Measurements from ENCODE around the gene ISLR2. TPM values are rescaled to one million over a fixed set of nuclear protein-coding genes. Genes with fewer than 3 reads are reported as not detected.

Gene ISLR2
- total RNA-seq, 1 experiment from 2014 or later = not detected

DNA sequence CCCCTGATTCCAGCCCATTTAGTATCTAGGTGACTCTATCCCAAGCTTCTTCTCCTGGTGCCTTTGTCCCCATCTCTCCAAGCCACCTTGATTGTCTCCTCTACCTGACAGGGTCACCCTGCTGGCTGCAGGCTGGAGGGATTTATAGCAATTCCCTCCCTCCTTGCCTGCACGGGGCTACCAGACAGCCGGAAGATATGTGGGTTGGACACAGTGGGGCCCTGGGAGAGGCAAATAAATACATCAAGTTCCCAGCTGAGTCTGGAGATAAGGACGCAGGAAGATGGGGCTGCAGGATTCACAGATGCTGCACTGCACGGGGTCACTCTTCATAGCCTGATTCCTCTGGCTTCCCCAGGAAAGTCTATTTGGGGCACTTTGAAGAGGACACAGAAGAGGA, 9.3 kb upstream of the ISLR2 start:
- Mint-ChIP-seq H3K27me3 (ENCODE audit: unreplicated experiment) (peaks cover 83% of the 10 kb centered on the region), H3K27ac (ENCODE audit: unreplicated experiment) (no peak overlapping the region), H3K36me3 (ENCODE audit: insufficient read depth, unreplicated experiment) (no peaks in the 10 kb centered on the region), H3K4me1 (ENCODE audit: low read depth, unreplicated experiment) (no peaks in the 10 kb centered on the region), H3K4me3 (ENCODE audit: low read depth, unreplicated experiment) (no peak overlapping the region), H3K9me3 (ENCODE audit: low read depth, unreplicated experiment) (no peaks in the 10 kb centered on the region)
- TF ChIP-seq, protein P1, sequence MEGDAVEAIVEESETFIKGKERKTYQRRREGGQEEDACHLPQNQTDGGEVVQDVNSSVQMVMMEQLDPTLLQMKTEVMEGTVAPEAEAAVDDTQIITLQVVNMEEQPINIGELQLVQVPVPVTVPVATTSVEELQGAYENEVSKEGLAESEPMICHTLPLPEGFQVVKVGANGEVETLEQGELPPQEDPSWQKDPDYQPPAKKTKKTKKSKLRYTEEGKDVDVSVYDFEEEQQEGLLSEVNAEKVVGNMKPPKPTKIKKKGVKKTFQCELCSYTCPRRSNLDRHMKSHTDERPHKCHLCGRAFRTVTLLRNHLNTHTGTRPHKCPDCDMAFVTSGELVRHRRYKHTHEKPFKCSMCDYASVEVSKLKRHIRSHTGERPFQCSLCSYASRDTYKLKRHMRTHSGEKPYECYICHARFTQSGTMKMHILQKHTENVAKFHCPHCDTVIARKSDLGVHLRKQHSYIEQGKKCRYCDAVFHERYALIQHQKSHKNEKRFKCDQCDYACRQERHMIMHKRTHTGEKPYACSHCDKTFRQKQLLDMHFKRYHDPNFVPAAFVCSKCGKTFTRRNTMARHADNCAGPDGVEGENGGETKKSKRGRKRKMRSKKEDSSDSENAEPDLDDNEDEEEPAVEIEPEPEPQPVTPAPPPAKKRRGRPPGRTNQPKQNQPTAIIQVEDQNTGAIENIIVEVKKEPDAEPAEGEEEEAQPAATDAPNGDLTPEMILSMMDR (IDR thresholded peaks at IDR 0.05; ENCODE audit: unreplicated experiment) = no peak
- intact Hi-C loops (cut with micrococcal nuclease; ENCODE audit: unreplicated experiment) = no loop called here
- no TSS peak for BruUV-seq (replicated peaks)
- CTCF ChIA-PET = interaction anchor here (0.7 kb wide), 1 partner anchor 72 kb away, joined by 3 read pairs; no protein-coding TSS in a partner anchor
- DNase-seq = no peak

DNA sequence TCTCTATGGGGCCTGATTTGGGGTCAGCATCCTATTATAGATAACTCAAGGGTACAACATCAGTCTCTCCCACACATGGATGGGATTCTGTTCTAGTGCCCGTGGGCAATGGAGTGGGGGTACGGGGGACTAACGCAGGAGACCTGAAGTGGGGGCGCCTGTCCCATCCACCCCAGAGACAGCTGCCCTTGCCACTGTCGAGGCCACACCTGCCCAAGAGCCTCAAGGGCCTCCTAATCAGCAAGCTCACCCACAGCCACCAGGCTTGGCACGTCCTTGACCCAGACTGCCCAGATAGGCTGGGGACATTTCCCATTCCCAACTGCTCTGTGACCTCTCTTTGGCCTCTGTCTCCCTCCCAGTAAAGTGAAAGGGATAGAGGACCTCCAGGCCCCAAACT, 8.5 kb upstream of the ISLR2 start:
- TF ChIP-seq, protein P1 (IDR thresholded peaks at IDR 0.05; ENCODE audit: unreplicated experiment) = no peak
- Mint-ChIP-seq H3K36me3 (ENCODE audit: insufficient read depth, unreplicated experiment) (no peaks in the 10 kb centered on the region), H3K4me1 (ENCODE audit: low read depth, unreplicated experiment) (no peaks in the 10 kb centered on the region), H3K27me3 (ENCODE audit: unreplicated experiment) (peaks cover 92% of the 10 kb centered on the region), H3K27ac (ENCODE audit: unreplicated experiment) (no peak overlapping the region), H3K9me3 (ENCODE audit: low read depth, unreplicated experiment) (no peaks in the 10 kb centered on the region), H3K4me3 (ENCODE audit: low read depth, unreplicated experiment) (no peak overlapping the region)
- DNase-seq = no peak
- intact Hi-C loops (cut with micrococcal nuclease; ENCODE audit: unreplicated experiment) = no loop called here
- BruUV-seq (replicated peaks) = no TSS peak
- CTCF ChIA-PET = interaction anchor here (1.1 kb wide), 1 partner anchor 186 kb away, joined by 4 read pairs; no protein-coding TSS in a partner anchor

DNA sequence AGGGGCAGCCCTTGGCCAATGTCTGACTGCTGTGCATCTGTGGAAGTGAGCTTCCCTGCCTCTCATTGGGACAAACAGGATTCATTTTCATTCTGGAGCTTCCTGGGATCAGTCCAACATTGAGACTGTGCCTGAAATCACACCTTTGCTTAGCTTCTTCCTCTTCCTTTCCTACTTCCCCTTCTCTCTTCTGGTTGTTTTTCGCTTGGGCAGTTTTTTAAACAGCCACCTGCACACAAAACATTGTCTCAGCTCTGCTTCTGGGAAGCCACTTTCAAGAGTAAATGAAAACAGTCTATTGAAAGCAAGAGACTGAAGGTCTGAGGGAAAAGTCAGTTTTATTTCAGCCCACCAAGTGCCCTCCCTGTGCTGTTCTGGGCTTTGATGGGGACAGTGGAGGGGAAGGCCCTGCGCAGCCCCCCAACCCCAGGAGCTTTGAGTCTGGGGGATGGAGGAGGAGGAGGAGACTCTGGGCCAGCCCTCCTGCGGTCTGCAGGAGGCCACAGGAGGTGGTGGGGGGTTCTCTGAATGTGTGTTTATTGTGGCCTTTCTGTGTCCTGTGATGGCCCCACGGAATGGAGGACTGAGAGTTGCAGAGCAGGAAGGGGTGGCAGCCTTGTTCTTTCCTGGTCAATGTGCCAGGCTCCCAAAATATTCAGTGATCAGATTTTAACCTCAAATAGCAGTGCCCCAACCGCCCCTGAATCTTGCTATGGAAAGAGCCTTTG, 7.8 kb upstream of the ISLR2 start:
- Mint-ChIP-seq H3K9me3 (ENCODE audit: low read depth, unreplicated experiment) (no peaks in the 10 kb centered on the region), H3K27me3 (ENCODE audit: unreplicated experiment) (peaks cover 93% of the 10 kb centered on the region), H3K4me1 (ENCODE audit: low read depth, unreplicated experiment) (no peaks in the 10 kb centered on the region), H3K36me3 (ENCODE audit: insufficient read depth, unreplicated experiment) (no peaks in the 10 kb centered on the region), H3K4me3 (ENCODE audit: low read depth, unreplicated experiment) (no peak overlapping the region), H3K27ac (ENCODE audit: unreplicated experiment) (no peak overlapping the region)
- CTCF ChIA-PET = interaction anchor here (1.1 kb wide), 1 partner anchor 185 kb away, joined by 4 read pairs; no protein-coding TSS in a partner anchor
- BruUV-seq (replicated peaks) = no TSS peak
- intact Hi-C loops (cut with micrococcal nuclease; ENCODE audit: unreplicated experiment) = no loop called here
- no peak for DNase-seq
- TF ChIP-seq, protein P1 (IDR thresholded peaks at IDR 0.05; ENCODE audit: unreplicated experiment) = no peak

- no peak overlapping the region for H3K27ac Mint-ChIP-seq (ENCODE audit: unreplicated experiment)
- CTCF ChIA-PET = interaction anchor here (1.2 kb wide), 1 partner anchor 184 kb away, joined by 4 read pairs; no protein-coding TSS in a partner anchor
- intact Hi-C loops (cut with micrococcal nuclease; ENCODE audit: unreplicated experiment) = no loop called here
- H3K27me3 Mint-ChIP-seq (ENCODE audit: unreplicated experiment) = peaks cover 88% of the 10 kb centered on the region
- no peak overlapping the region for H3K4me3 Mint-ChIP-seq (ENCODE audit: low read depth, unreplicated experiment)
- H3K4me1 Mint-ChIP-seq (ENCODE audit: low read depth, unreplicated experiment) = no peaks in the 10 kb centered on the region
- no peaks in the 10 kb centered on the region for H3K36me3 Mint-ChIP-seq (ENCODE audit: insufficient read depth, unreplicated experiment)
- DNase-seq = no peak
- no TSS peak for BruUV-seq (replicated peaks)
- no peaks in the 10 kb centered on the region for H3K9me3 Mint-ChIP-seq (ENCODE audit: low read depth, unreplicated experiment)
- TF ChIP-seq, protein P1 (IDR thresholded peaks at IDR 0.05; ENCODE audit: unreplicated experiment) = no peak
These were observed 7.3 kb upstream of the ISLR2 start for GRCh38 chr15:74123131-74123429.

All from Calu3 (cell line).